ENCODE results near the gene NFX1.

GRCh38 chr9:33364127-33364526 is 73.8 kb downstream of the NFX1 start:
- no peak for TF ChIP-seq TAF1 (IDR thresholded peaks at IDR 0.05; ENCODE audit: borderline replicate concordance, insufficient read depth, low read length)
- no peak for TF ChIP-seq SIN3A (IDR thresholded peaks at IDR 0.05; ENCODE audit: borderline replicate concordance, insufficient read depth, low read length)
- no peak for TF ChIP-seq POLR2AphosphoS5 (IDR thresholded peaks at IDR 0.05; ENCODE audit: low read depth, low read length)
- TF ChIP-seq REST (IDR thresholded peaks at IDR 0.05; ENCODE audit: insufficient read depth in 1 of 2, low read depth in 2 of 2, low read length in 2 of 2), result no peak
- TF ChIP-seq FOXP2 (optimal IDR thresholded peaks at IDR 0.05; ENCODE audit: borderline replicate concordance, extremely low read depth, extremely low read length, insufficient read depth), result no peak

Measured in PFSK-1 (cell line).